ENCODE results near the gene CAB39L. TPM values are rescaled to one million over a fixed set of nuclear protein-coding genes. Genes with fewer than 3 reads are reported as not detected.

The CAB39L gene
- total RNA-seq, 1 experiment from 2014 or later, result 3.6 TPM

DNA sequence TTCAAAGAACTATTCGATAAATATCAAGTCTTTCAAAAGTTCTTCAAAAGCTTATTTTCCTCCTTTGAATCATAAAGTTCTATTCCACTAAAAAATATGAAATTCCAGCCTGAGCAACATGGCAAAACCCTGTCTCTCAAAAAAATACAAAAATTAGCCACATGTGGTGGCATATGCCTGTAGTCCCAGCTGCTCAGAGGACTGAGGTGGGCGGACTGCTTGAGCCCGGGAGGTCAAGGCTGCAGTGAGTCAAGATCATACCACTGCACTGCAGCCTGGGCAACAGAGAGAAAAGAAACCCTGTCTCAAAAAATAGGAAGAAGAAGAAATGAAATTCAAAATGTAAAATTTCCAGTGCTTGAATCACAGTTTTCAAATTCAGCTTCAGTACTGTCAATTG, 24.6 kb downstream of the CAB39L start:
- ChIA-PET CTCF (no interaction called here), POLR2A (ENCODE audit: low non-redundant PET) (no interaction called here)
- no peaks in the 10 kb centered on the region for H3K36me3 ChIP-seq (ENCODE audit: insufficient read depth, low read length, poor library complexity, severe bottlenecking)
- no peak overlapping the region for H3K27ac ChIP-seq (ENCODE audit: low read depth, low read length, poor library complexity, severe bottlenecking)
- H3K27me3 ChIP-seq (replicated peaks; ENCODE audit: insufficient read depth, low read depth, low read length, poor library complexity), result no peaks in the 10 kb centered on the region
- intact Hi-C loops (cut with micrococcal nuclease; ENCODE audit: unreplicated experiment), result no loop called here
- TF ChIP-seq, protein P1, sequence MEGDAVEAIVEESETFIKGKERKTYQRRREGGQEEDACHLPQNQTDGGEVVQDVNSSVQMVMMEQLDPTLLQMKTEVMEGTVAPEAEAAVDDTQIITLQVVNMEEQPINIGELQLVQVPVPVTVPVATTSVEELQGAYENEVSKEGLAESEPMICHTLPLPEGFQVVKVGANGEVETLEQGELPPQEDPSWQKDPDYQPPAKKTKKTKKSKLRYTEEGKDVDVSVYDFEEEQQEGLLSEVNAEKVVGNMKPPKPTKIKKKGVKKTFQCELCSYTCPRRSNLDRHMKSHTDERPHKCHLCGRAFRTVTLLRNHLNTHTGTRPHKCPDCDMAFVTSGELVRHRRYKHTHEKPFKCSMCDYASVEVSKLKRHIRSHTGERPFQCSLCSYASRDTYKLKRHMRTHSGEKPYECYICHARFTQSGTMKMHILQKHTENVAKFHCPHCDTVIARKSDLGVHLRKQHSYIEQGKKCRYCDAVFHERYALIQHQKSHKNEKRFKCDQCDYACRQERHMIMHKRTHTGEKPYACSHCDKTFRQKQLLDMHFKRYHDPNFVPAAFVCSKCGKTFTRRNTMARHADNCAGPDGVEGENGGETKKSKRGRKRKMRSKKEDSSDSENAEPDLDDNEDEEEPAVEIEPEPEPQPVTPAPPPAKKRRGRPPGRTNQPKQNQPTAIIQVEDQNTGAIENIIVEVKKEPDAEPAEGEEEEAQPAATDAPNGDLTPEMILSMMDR (conservative IDR thresholded peaks at IDR 0.05; ENCODE audit: low read depth, low read length), result no peak
- no peaks in the 10 kb centered on the region for H3K9me3 ChIP-seq (ENCODE audit: low read depth, low read length, poor library complexity, severe bottlenecking)
- no peak for DNase-seq (ENCODE audit: low spot score)
- no TSS peak for BruUV-seq (replicated peaks)
- H3K4me1 ChIP-seq (ENCODE audit: insufficient read depth, low read length, poor library complexity, severe bottlenecking), result no peaks in the 10 kb centered on the region
- H3K4me3 ChIP-seq (ENCODE audit: low read depth, low read length, poor library complexity, severe bottlenecking), result no peak overlapping the region

DNA sequence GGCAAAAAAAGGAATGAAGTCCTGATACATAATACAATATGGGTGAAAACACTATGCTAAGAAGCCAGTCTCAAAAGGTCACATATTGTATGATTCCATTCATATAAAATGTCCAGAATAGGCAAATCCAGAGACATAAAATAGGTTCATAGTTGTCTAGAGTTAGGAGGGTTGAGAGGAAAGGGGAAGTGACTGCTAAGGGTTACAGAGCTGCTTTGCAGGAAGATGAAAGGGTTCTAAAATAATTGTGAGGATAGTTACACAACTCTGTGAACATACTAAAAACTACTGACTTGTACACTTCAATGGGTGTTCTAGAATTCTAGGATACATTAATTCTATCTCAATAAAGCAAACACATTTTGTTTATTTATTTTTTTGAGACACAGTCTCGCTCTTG, 25.7 kb downstream of the CAB39L start:
- DNase-seq (ENCODE audit: low spot score), result no peak
- Histone ChIP-seq H3K27me3 (replicated peaks; ENCODE audit: insufficient read depth, low read depth, low read length, poor library complexity) (no peaks in the 10 kb centered on the region), H3K27ac (ENCODE audit: low read depth, low read length, poor library complexity, severe bottlenecking) (no peak overlapping the region), H3K9me3 (ENCODE audit: low read depth, low read length, poor library complexity, severe bottlenecking) (no peaks in the 10 kb centered on the region), H3K4me3 (ENCODE audit: low read depth, low read length, poor library complexity, severe bottlenecking) (no peak overlapping the region), H3K4me1 (ENCODE audit: insufficient read depth, low read length, poor library complexity, severe bottlenecking) (no peaks in the 10 kb centered on the region), H3K36me3 (ENCODE audit: insufficient read depth, low read length, poor library complexity, severe bottlenecking) (no peaks in the 10 kb centered on the region)
- POLR2A ChIA-PET (ENCODE audit: low non-redundant PET), result no interaction called here
- BruUV-seq (replicated peaks), result no TSS peak
- intact Hi-C loops (cut with micrococcal nuclease; ENCODE audit: unreplicated experiment), result no loop called here
- TF ChIP-seq, protein P1 (conservative IDR thresholded peaks at IDR 0.05; ENCODE audit: low read depth, low read length), result no peak
- TF ChIP-seq EZH2 (IDR thresholded peaks at IDR 0.05; ENCODE audit: borderline replicate concordance, low read depth, low read length, poor library complexity, severe bottlenecking), result no peak
- CTCF ChIA-PET, result no interaction called here

DNA sequence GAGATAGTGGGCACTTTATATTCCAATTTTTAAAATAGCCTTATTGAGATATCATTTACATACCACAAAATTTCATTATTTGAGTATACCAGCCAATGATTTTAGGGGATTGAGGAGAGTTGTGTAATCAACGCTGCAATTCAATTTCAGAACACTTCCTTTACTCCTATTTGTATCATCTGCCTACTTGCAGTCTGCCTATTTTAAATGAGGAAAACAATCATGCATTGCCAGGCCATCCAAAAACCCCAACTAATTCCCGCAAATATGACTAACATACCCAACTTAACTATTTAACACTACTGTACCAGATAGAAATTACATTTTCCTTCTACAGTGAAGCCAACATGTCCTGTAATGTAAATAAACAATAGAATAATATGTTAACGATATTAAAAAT, 26.7 kb downstream of the CAB39L start:
- Histone ChIP-seq H3K36me3 (ENCODE audit: insufficient read depth, low read length, poor library complexity, severe bottlenecking) (no peaks in the 10 kb centered on the region), H3K27ac (ENCODE audit: low read depth, low read length, poor library complexity, severe bottlenecking) (no peak overlapping the region), H3K4me1 (ENCODE audit: insufficient read depth, low read length, poor library complexity, severe bottlenecking) (no peaks in the 10 kb centered on the region), H3K4me3 (ENCODE audit: low read depth, low read length, poor library complexity, severe bottlenecking) (no peak overlapping the region), H3K27me3 (replicated peaks; ENCODE audit: insufficient read depth, low read depth, low read length, poor library complexity) (no peaks in the 10 kb centered on the region), H3K9me3 (ENCODE audit: low read depth, low read length, poor library complexity, severe bottlenecking) (no peaks in the 10 kb centered on the region)
- DNase-seq (ENCODE audit: low spot score), result no peak
- POLR2A ChIA-PET (ENCODE audit: low non-redundant PET), result no interaction called here
- CTCF ChIA-PET, result no interaction called here
- TF ChIP-seq EZH2 (IDR thresholded peaks at IDR 0.05; ENCODE audit: borderline replicate concordance, low read depth, low read length, poor library complexity, severe bottlenecking), result no peak
- TF ChIP-seq, protein P1 (conservative IDR thresholded peaks at IDR 0.05; ENCODE audit: low read depth, low read length), result no peak
- intact Hi-C loops (cut with micrococcal nuclease; ENCODE audit: unreplicated experiment), result no loop called here
- no TSS peak for BruUV-seq (replicated peaks)
